Measurements from ENCODE around the gene PRDM15. TPM values are rescaled to one million over a fixed set of nuclear protein-coding genes. Genes with fewer than 3 reads are reported as not detected.

PRDM15 gene
- total RNA-seq, 4 donors from 2014 or later: 5.3 to 20.8 (median 13.6) TPM

- TF ChIP-seq CTCF (IDR thresholded peaks at IDR 0.05): no peak
- no peak for DNase-seq (ENCODE audit: low spot score)
- no peak for ATAC-seq (ENCODE audit: low FRiP score)
Observed at GRCh38 chr21:41865002-41865777, 14.0 kb downstream of the PRDM15 start.

- ATAC-seq (ENCODE audit: low FRiP score) (no peak), DNase-seq (ENCODE audit: low spot score) (no peak)
- TF ChIP-seq CTCF (IDR thresholded peaks at IDR 0.05): no peak
Observed at GRCh38 chr21:41864311-41865001, 14.7 kb downstream of the PRDM15 start.

GRCh38 chr21:41863439-41863740, 15.8 kb downstream of the PRDM15 start:
- ATAC-seq (ENCODE audit: low FRiP score): no peak
- DNase-seq (ENCODE audit: low spot score): no peak
- no peak for TF ChIP-seq CTCF (IDR thresholded peaks at IDR 0.05)

GRCh38 chr21:41861987-41862386, 17.2 kb downstream of the PRDM15 start:
- DNase-seq (ENCODE audit: low spot score) (no peak), ATAC-seq (ENCODE audit: low FRiP score) (no peak)
- TF ChIP-seq CTCF (IDR thresholded peaks at IDR 0.05): no peak

- TF ChIP-seq CTCF (IDR thresholded peaks at IDR 0.05): no peak
- ATAC-seq (ENCODE audit: low FRiP score): no peak
- DNase-seq (ENCODE audit: low spot score): no peak
Observed at GRCh38 chr21:41861255-41861654, 17.9 kb downstream of the PRDM15 start.

- no peak for TF ChIP-seq CTCF (IDR thresholded peaks at IDR 0.05)
- ATAC-seq (ENCODE audit: low FRiP score): no peak
- DNase-seq (ENCODE audit: low spot score): no peak
Observed at GRCh38 chr21:41859297-41859980, 19.7 kb downstream of the PRDM15 start.
